Measurements from ENCODE around the gene DSCAM.

- TF ChIP-seq CTCF (conservative IDR thresholded peaks at IDR 0.05 in 1 of 2, IDR thresholded peaks at IDR 0.05 in 1 of 2; ENCODE audit: low read depth in 1 of 2, low read length in 2 of 2) (no peak), EZH2 (IDR thresholded peaks at IDR 0.05; ENCODE audit: low read length, missing control alignments) (no peak)
Observed at GRCh38 chr21:40625991-40626390, 221.0 kb downstream of the DSCAM start.
